NCI-H2107 treated with DMSO at 0.1 percent for 48 hours (cell line): Measurements from ENCODE around the gene PSMD1.
"Not testable (repeated sequence)": the region's sequence is repeated elsewhere in the genome, so short reads cannot be mapped to it uniquely, and the experiment has no call there.

Experiments used
- DNase-seq: peaks from one replicate; lab custom pipeline; 2025; ENCODE audit not compliant: unreplicated experiment; lab: John Stamatoyannopoulos, UW

Gene PSMD1

DNA sequence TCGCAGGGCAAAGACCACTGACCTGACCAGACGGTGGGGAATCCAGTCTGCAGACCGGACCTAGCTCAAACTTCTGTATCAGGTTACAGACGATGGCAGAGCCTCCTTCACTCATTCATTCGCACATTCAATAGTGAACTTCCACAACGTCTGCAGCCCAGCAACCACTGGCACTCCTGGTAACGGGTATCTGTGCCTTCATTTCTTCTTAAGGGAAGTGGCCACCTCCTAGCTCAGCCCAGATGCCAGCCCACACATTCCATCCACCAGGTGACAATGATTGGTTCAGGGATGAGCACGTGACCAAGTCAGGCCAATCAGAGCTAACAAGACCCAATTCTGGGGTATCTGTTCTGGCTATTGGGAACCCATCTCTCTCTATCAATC lies 125.8 kb downstream of the PSMD1 start:
- DNase-seq, result no peak

- no peak for DNase-seq
These were observed 127.2 kb downstream of the PSMD1 start for GRCh38 chr2:231183851-231184250.

DNA sequence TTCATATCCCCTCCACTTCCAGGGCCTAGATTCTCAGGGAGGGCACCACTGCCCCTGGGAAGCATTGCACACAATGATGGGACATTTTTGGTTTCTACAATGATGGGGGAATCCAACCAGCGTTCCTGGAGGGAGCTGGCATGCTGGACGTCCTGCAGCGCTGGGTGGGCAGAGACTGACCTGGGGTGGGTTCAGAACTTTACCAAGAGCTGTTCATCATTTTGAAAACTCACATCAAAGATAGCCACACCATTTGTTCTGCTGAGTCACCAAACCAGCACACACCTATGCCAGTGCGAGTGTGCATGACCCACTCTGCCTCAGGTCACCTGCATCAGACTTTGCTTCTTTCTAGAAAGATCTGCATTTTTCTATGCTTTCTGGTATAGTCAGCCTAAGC lies 127.7 kb downstream of the PSMD1 start:
- no peak for DNase-seq

DNA sequence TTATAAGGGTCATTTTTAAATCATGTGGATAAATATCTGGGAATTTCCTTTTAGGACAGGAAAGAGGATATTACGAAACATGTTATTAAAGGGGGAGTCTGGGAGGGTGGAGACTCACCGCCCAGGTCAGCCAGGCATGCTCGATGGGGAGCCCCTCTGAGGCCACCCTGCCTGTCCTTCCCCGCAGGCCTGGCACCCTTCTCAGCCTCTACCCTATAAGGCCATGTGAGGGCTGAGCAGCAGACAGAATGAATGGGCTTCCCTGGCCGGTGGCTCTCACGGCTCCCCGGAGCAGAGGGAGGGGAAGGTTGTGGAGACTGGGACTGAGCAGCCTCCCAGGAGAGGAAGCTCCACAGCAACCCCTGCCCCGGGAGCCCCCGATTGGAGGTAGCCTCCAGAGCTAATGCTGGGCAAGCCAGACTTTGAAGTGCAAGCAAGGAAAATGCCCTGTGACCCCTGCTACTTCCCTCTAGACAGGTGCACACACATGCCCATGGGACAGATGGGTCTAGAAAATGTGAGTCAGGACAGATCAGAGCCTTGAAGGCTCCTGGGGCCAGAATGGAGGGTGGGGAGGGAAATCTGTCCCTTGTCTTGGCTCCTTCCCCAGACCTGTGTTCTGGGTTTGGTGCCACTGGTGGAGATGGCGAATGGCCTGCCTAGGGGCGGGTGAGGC lies 128.5 kb downstream of the PSMD1 start:
- DNase-seq, result no peak

DNA sequence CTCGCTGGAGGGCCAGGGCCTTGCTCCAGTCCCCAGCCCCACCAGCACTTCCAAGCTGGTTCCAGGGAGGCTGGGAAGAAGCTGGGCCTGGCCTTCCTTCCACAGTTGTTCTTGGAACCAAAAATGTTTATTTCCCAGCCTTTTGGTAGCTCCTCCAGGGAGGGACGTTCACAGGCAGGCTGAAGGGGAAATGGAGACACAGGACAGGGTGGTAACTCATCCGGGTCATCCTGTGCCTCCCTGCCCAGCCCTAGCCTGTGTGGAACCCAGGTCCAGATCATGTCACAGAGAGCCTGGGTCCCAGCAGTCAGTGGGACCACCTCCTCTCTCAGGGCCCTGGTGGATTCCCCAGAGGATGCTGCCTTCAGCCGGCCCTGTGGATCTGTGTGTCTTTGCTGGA lies 129.2 kb downstream of the PSMD1 start:
- no peak for DNase-seq

DNA sequence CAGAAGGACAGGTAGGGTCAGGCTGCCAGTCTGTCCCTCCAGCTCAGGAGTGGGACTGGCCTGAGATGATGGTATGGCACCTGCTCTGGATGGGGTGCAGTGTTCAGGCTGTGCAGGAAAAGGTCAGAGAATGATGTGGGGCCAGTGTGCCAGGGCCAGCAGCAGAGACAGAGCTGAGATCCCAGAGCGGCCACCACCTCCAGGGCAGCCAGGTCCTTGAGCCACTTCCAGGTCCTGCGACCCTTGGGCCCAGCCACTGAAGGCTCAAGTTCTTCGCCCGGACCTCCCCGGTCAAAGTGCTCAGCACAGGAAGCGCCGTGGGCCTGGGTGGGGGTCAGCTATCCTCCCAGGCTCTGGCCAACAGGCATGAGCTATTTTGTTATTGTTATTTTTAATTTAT lies 129.7 kb downstream of the PSMD1 start:
- DNase-seq, result no peak

GRCh38 chr2:231187736-231188505 lies 131.3 kb downstream of the PSMD1 start:
- no peak for DNase-seq

DNA sequence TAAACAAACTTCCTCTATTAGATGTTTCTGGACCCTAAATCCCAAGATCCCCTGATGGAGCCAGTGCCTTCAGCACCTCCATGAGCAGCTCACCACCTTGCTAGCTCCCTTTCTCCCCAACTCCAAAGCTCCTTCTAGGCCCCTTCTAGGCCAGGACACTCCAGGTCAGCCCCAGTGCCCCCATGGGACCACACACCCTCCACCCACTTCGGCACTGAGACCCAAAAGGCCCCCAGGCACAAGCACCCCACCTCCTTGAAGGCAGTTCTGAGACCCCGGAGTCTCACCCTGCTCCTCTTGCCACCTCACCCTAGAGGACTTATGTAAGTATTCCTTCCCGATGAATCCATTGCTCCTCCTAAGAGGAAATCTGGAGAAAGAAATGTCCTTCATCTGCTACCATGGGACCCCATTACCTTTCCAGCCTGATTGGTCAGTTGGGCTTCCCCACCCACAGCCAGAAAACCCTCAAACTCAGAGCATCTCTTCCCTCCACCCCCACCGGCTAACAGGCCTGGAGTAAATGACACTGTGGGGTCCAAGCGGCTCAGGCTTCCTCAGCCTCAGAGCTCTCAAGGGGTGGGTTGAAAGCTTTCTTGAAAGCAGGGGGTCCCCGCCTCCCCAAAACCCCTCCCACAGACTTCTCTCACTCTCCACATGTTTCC lies 132.0 kb downstream of the PSMD1 start:
- no peak for DNase-seq

GRCh38 chr2:231189171-231189530 lies 132.5 kb downstream of the PSMD1 start:
- no peak for DNase-seq

- no peak for DNase-seq
These were observed 133.2 kb downstream of the PSMD1 start for GRCh38 chr2:231189571-231190495.

DNA sequence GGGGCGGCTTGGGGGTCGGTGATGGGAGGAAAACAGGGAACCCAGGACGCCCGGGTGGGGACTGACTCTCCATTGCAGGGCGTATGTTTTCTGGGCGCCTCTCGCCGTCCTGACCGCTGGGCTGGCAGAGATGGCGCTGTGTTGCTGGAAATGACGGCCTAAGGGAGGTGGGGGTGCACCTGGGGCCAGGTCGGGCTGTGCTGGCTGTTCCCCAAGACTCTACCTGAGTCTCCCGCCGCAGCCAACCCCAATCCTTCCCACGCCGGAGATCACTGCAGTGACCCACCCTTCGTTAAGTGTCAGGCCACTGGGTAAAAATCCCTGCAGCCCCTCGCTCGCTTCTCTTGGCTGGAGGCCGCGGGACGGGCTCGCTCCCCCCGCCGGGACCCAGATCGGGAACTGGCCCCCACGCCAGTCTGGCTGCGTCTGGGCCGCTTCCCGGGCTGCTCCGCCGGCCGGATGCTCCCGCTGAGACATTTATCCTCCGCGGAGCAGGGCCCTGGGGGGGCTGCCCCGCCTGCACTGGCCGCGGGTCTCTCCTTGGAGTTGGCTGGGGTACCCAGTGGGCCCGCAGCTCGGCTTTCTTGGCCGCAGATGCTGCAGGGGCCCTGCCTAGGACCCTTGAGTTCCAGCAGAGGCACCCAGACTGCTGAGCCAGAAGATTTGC lies 134.0 kb downstream of the PSMD1 start:
- DNase-seq, result no peak

DNA sequence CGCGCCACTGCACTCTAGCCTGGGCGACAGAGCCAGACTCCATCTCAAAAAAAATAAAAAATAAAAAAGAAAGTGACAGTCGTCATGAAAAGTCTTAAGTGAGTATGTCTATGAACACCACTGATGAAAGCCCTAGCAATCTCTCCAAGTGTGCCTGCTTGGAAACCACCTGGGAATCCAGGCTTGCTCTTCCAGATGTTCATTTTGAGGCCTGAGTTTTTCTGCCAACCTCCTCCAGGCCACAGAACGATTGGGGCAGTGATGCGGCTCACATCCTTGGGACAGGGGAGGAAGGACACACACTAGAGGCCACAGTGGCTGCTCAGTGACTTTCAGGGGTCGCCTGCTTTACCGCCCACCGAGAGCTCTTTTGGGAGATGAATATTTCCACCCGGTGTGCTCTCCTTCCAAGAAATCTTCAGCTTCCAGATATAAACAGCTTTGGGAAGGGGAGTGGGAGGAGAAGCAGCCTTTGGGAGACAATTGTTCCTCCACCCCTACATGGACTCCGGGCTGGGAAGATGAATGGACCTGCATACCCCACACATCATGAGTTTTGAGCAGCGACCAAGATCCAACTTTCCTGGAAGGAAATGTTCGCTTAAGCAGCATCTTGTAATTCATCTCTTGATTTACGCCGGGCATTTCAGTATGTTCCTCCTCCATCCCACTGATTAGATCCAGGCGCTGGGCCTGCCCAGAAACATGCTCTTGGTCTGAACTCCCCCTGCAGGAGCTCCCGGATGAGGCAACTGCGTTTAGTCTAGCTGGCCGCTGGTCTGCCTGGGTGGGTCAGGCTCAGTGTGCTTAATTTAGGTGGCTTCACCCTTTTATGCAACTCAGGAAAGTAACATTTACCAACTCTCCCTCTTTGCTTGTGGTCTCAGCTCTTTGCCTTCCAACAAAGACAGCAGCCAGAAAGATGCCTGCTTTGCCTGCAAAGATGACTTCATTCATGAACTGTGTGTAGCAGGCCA lies 135.5 kb downstream of the PSMD1 start:
- DNase-seq, result no peak

GRCh38 chr2:231193216-231193615 lies 136.5 kb downstream of the PSMD1 start:
- no peak for DNase-seq

DNA sequence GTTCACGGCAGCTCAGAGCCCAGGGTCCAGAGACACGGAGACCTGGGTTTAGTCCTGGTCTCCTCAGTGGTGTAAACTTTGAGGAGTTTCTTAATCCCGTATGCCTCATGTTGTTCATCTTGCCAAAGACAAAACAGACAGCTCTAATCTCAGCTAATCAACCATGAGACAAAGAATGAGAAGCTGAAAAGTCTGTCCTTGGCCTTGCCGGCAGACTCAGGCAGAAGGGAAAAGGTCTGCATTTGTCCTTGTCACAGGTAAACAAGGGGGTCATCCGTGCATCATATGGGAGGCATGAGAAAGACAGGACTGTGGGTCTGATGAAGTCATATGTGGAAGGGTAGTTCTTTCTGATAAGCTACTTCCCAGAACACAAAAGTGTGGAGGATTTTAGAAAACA lies 139.9 kb downstream of the PSMD1 start:
- no peak for DNase-seq

DNA sequence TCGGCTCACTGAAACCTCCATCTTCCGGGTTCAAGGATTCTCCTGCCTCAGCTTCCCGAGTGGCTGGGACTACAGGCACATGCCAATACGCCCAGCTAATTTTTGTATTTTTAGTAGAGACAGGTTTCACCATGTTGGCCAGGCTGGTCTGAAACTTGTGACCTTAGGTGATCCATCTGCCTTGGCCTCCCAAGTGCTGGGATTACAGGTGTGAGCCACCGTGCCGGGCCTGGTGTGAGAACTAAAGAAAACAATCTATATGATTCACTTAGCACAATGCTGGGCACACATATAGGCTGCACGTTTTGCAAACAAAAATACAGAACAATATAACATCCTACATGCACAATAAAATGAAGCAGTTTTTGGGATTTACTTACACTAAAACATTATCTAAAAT lies 140.5 kb downstream of the PSMD1 start:
- not testable (repeated sequence) for DNase-seq

- DNase-seq, result no peak
These were observed 141.1 kb downstream of the PSMD1 start for GRCh38 chr2:231197706-231198290.

GRCh38 chr2:231198291-231199173 lies 141.9 kb downstream of the PSMD1 start, which contains the start of gene ARMC9:
Gene ARMC9, plus strand, starts transcription at chr2:231198631. Its CDS starts 7,608 bp downstream, at chr2:231206239.
- peak; percentile 52 for DNase-seq

DNA sequence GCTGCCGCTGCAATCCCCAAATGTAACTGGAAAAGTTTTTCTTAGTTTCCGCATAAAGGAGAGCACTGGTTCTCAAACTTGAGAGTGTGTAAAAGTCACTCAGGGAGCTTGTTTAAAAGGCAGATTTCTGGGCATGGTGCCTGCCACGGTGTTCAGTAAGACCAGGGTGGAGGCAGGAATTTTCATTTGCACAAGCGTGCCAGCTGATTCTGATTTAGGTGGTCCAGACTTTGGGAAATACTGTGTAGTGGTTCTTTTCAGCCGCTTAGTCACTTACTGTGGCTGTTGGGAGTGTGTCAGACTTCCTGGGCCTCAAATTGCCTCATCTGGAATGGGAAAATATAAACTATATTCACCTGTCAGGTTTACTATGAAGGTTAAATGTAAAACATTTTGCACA lies 142.6 kb downstream of the PSMD1 start:
- no peak for DNase-seq
